K562 (cell line): ENCODE measurements around the gene UVRAG. TPM values are rescaled to one million over a fixed set of nuclear protein-coding genes. Genes with fewer than 3 reads are reported as not detected.
A peak's percentile ranks its signal among the peaks of the same experiment; 100 is the strongest.

Experiments
- ATAC-seq: fragments of 200-7000 bp; cut with Tn5 transposase; 3 replicates; pipeline ENCODE4 v1.9.1; 2020; ENCODE audit warnings: moderate library complexity
- BruUV-seq: library from RNA; stranded (reverse); fragments of 400-500 nt; replicated peaks from 2 replicates; lab custom pipeline; 2021; lab: Mats Ljungman, UMichigan
- CTCF ChIA-PET: fragments of 300-600 bp; formaldehyde crosslinking; extraction: SDS; loops from one replicate; lab custom pipeline; 2021; ENCODE audit warnings: low intra/inter-chr PET ratio; lab: Yijun Ruan, JAX
- POLR2A ChIA-PET: fragments of 300-600, 350-650 bp; sonication (Branson Sonifier 250); formaldehyde crosslinking; extraction: SDS; loops from one replicate; lab custom pipeline; 2021; ENCODE audit warnings: antibody characterized with exemption, inconsistent platforms; lab: Yijun Ruan, JAX
- DNase-seq, 4 experiments: peaks; one replicate each; pipeline versions ENCODE4 v3.0.0 to v3.0.0-alpha.2; 2011 to 2018; ENCODE audit warnings: low spot score in 3 of 4, mixed read lengths in 3 of 4; ENCODE audit errors: extremely low read depth in 1 of 4
- FAIRE-seq: peaks from 2 replicates; lab custom pipeline; 2011; peaks lifted over from hg19 to GRCh38; lab: Jason Lieb, UNC
- H2AFZ ChIP-seq: 2 replicates; pipeline ENCODE4 v1.6.0; 2011; ENCODE audit warnings: low read depth, low read length, control low read depth, inconsistent platforms
- H3K27ac ChIP-seq: fragments of 200-600 bp; 3 replicates; pipeline ENCODE4 v1.8.0; 2011; ENCODE audit warnings: low read depth, mild to moderate bottlenecking, control low read depth, inconsistent platforms, low read length, moderate library complexity, mixed read lengths; ENCODE audit errors: extremely low read depth
- H3K27me3 ChIP-seq, 2 experiments: fragments of 300-600 bp in 1 of 2; 2 replicates in 1 of 2; 3 replicates in 1 of 2; pipeline versions ENCODE4 v1.6.0 to v1.8.0; 2011; ENCODE audit warnings: inconsistent platforms in 2 of 2, low read length in 2 of 2, mild to moderate bottlenecking in 1 of 2, mixed read lengths in 1 of 2, moderate library complexity in 1 of 2; ENCODE audit not compliant: control insufficient read depth in 2 of 2, insufficient read depth in 2 of 2
- H3K36me3 ChIP-seq: fragments of 300-600 bp; 3 replicates; pipeline ENCODE4 v1.8.0; 2011; ENCODE audit warnings: mild to moderate bottlenecking, low read length, inconsistent platforms; ENCODE audit not compliant: control insufficient read depth, insufficient read depth
- H3K4me1 ChIP-seq, 2 experiments: fragments of 200-600 bp in 1 of 2; replicated peaks in 1 of 2; 2 replicates in 1 of 2; 3 replicates in 1 of 2; pipeline versions ENCODE4 v1.5.1 to v1.8.0; 2011; ENCODE audit warnings: inconsistent platforms in 2 of 2, low read length in 2 of 2, mild to moderate bottlenecking in 1 of 2, mixed read lengths in 1 of 2, moderate library complexity in 1 of 2; ENCODE audit not compliant: control insufficient read depth in 2 of 2, insufficient read depth in 2 of 2
- H3K4me2 ChIP-seq: 2 replicates; pipeline ENCODE4 v1.6.1; 2011; ENCODE audit warnings: low read length, control low read depth, inconsistent platforms, mixed read lengths; ENCODE audit not compliant: insufficient read depth
- H3K4me3 ChIP-seq: fragments of 200-600 bp; sonication (generic), shearing (Covaris generic); 2 replicates; pipeline ENCODE4 v1.5.1; 2016; ENCODE audit warnings: control low read depth, inconsistent platforms
- H3K79me2 ChIP-seq: fragments of 200-600 bp; 3 replicates; pipeline ENCODE4 v1.8.0; 2011; ENCODE audit warnings: low read length, inconsistent platforms; ENCODE audit not compliant: control insufficient read depth, insufficient read depth
- H3K9ac ChIP-seq, 2 experiments: 2 replicates each; pipeline versions ENCODE4 v1.6.0 to v1.6.1; 2011; ENCODE audit warnings: low read depth in 2 of 2, low read length in 2 of 2, control low read depth in 1 of 2, inconsistent platforms in 1 of 2, mild to moderate bottlenecking in 1 of 2, mixed read lengths in 1 of 2; ENCODE audit not compliant: insufficient read depth in 1 of 2
- H3K9me1 ChIP-seq: one replicate; pipeline ENCODE4 v1.6.0; 2011; ENCODE audit warnings: inconsistent platforms, mild to moderate bottlenecking, low read length, moderate library complexity; ENCODE audit not compliant: control insufficient read depth, insufficient read depth
- H3K9me3 ChIP-seq: replicated peaks from 2 replicates; pipeline ENCODE4 v1.5.1; 2011; ENCODE audit warnings: low read depth, low read length, inconsistent platforms; ENCODE audit not compliant: control insufficient read depth, insufficient read depth
- H4K20me1 ChIP-seq: replicated peaks from 2 replicates; pipeline ENCODE4 v1.6.1; 2011; ENCODE audit warnings: low read length, inconsistent platforms, mixed read lengths; ENCODE audit not compliant: control insufficient read depth, insufficient read depth
- ARNT ChIP-seq, 2 experiments: fragments of 450-650 bp; IDR thresholded peaks; 2 replicates each; pipeline ENCODE4 v1.6.1; 2016; ENCODE audit warnings: mild to moderate bottlenecking in 1 of 2
- CTCF ChIP-seq, 3 experiments: IDR thresholded peaks in 2 of 3; conservative IDR thresholded peaks in 1 of 3; 2 replicates each; pipeline ENCODE4 v1.5.1; 2011 to 2012; ENCODE audit warnings: low read length in 3 of 3, mild to moderate bottlenecking in 3 of 3, control low read depth in 2 of 3, improper control_type of control experiment in 1 of 3, inconsistent platforms in 1 of 3, low read depth in 1 of 3, mixed read lengths in 1 of 3, moderate library complexity in 1 of 3; ENCODE audit not compliant: insufficient read depth in 2 of 3
- DACH1 ChIP-seq: fragments of 450-650 bp; IDR thresholded peaks from 2 replicates; pipeline ENCODE4 v1.6.1; 2018; ENCODE audit not compliant: partially characterized antibody
- RAD21 ChIP-seq, 2 experiments: fragments of 250-450 bp in 1 of 2; fragments of 450-650 bp in 1 of 2; sonication (Bioruptor Pico) in 1 of 2; formaldehyde crosslinking in 1 of 2; IDR thresholded peaks in 1 of 2; conservative IDR thresholded peaks in 1 of 2; 2 replicates each; pipeline versions ENCODE4 v1.4.0 to v1.8.0; 2020 to 2022; ENCODE audit warnings: mild to moderate bottlenecking in 2 of 2, moderate library complexity in 1 of 2
- ZBTB17 ChIP-seq: fragments of 450-650 bp; formaldehyde crosslinking; IDR thresholded peaks from 2 replicates; pipeline ENCODE4 v1.4.0; 2020; ENCODE audit warnings: mild to moderate bottlenecking
- ZNF507 ChIP-seq: conservative IDR thresholded peaks from 2 replicates; pipeline ENCODE4 v1.6.1; 2017; ENCODE audit warnings: missing genetic modification characterization, missing compliant biosample characterization
- WGBS: fragments of 100-300 bp; shearing (Covaris generic); methylation state at CpG from one replicate; pipeline ENCODE4 v1.1.6; 2016; ENCODE audit warnings: low coverage, mixed read lengths; ENCODE audit not compliant: insufficient coverage; ENCODE audit errors: missing lambda C conversion rate; 5-methylcytosine and 5-hydroxymethylcytosine counted together
- in situ Hi-C: fragments of 300-500 bp; cut with MboI; formaldehyde crosslinking; loops from 4 replicates; pipeline ENCODE4 v1.15.0; 2018; ENCODE audit warnings: inconsistent platforms, mixed read lengths
- intact Hi-C: fragments of 100-400 bp; cut with micrococcal nuclease; formaldehyde crosslinking; loops from 2 replicates; pipeline ENCODE4 v1.14.2; 2022
- polyA plus RNA-seq, 8 experiments: library from polyadenylated mRNA; depleted of rRNA in 4 of 8; stranded (reverse) in 5 of 8; unstranded in 3 of 8; fragments of >200 nt; fragmentation: Nextera tagmentation in 2 of 8; fragmentation: Illumina TruSeq in 1 of 8; extraction: Ambion mirVana in 2 of 8; extraction: Trizol in 1 of 8; gene quantifications; 2 replicates each; pipeline versions ENCODE4 v1.2.1 to v1.2.3, GENCODE V29; 2011 to 2014; ENCODE audit warnings: inconsistent platforms in 1 of 8, missing spikeins in 1 of 8
- total RNA-seq, 7 experiments: library from RNA; depleted of rRNA in 6 of 7; stranded (reverse); fragments of >200 nt in 6 of 7; fragmentation: Illumina TruSeq in 2 of 7; extraction: Trizol in 2 of 7; gene quantifications; 2 replicates each; pipeline versions ENCODE4 v1.2.1 to v1.2.3, GENCODE V29; 2011 to 2021; ENCODE audit warnings: low replicate concordance in 1 of 7
- TF ChIP-seq, protein P1 (sequence below): IDR thresholded peaks from 2 replicates; pipeline ENCODE4 v1.6.1; 2011; ENCODE audit warnings: borderline replicate concordance, low read depth, mild to moderate bottlenecking, moderate library complexity, low read length; ENCODE audit not compliant: insufficient read depth, poor library complexity, severe bottlenecking
- TF ChIP-seq, protein P2 (sequence below): fragments of 250-450 bp; sonication (Bioruptor Pico); IDR thresholded peaks from 2 replicates; pipeline ENCODE4 v1.5.0; 2021
- TF ChIP-seq, protein P3 (sequence below): fragments of 250-450 bp; sonication (Bioruptor Pico); IDR thresholded peaks from 2 replicates; pipeline ENCODE4 v1.8.0; 2021; ENCODE audit warnings: mild to moderate bottlenecking, moderate library complexity

The UVRAG gene
- total and polyA plus RNA-seq, 9 of the 15 experiments (the other 6 are each of a cell fraction or from before 2014, with no cell fraction given), result 3.1 to 17.8 (median 12.4) TPM

DNA sequence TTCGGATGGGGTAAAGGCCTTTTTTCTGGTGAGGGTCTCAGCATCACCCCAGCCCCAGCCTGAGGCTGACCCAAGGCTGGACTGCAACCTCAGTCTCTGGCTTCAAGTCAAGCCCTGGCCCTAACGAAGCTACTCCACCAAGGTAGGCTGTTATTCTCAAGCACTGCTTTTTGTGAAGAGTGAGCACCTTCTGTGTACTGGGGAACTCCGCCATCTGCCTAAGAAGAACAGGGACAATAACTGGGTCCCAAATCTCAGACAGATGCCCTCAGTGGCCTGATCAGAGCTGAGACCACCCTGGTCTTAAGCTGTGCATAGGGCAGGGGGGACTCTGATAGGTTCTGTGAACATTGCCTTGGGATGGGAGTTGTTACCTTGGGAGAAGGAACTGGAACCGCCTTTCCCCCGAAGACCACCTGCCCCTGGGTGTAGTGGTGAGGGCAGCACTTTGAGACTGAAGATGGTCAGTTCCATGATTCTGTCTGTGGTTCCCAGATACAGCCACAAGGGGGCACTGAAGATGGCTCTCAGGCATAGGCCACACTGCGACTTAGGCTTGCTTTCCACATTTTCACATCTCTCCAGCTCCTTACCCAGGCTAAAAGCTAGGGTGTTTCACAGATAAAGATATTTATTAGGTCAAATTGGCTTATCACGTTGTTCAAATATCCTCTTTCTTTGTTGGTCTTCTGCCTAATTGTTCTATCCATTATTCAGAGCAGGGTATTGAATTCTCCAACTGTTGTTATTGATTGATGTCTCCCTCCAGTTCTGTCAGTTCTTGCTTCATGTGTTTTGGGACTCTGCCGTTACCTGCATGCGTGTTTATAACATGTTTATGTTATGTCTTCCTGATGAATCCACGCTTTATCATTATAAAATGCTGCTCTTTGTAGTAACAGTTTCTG, 11.8 kb upstream of the UVRAG start:
- DNase-seq (peak; percentile 77 to 82 (median 80)), FAIRE-seq (peak; percentile 97), ATAC-seq (peak; percentile 96)
- in situ Hi-C loops, result no loop called here
- H3K36me3 ChIP-seq, result no peaks in the 10 kb centered on the region
- H2AFZ ChIP-seq, result peak overlapping the region; percentile 50
- H3K79me2 ChIP-seq, result no peaks in the 10 kb centered on the region
- H3K27me3 ChIP-seq, result no peaks in the 10 kb centered on the region
- WGBS, result 12% methylated on average over 10 of the region's 10 CpGs
- intact Hi-C loops, result loop anchor here (1.0 to 5.0 kb wide), 4 partner anchors 64 to 514 kb away; no protein-coding TSS in a partner anchor
- H3K9me3 ChIP-seq, result no peaks in the 10 kb centered on the region
- no TSS peak for BruUV-seq
- ChIA-PET POLR2A (interaction anchor here (0.6 to 2.0 kb wide), 3 partner anchors 10 to 525 kb away, joined by 3 to 11 read pairs (median 4); no protein-coding TSS in a partner anchor), CTCF (interaction anchor here (1.5 to 5.3 kb wide), 2 partner anchors 64 to 349 kb away, joined by 8 to 61 read pairs; no protein-coding TSS in a partner anchor)
- no peak overlapping the region for H3K4me3 ChIP-seq
- no peaks in the 10 kb centered on the region for H3K9me1 ChIP-seq
- H3K27ac ChIP-seq, result no peak overlapping the region
- H3K9ac ChIP-seq, result no peak overlapping the region
- H3K4me2 ChIP-seq, result no peak overlapping the region
- H3K4me1 ChIP-seq, result 0 out of 5 replicates have a peak, but pooled peaks cover 0 to 3% of the 10 kb centered on the region in 2 experiments
- no peaks in the 10 kb centered on the region for H4K20me1 ChIP-seq
- TF ChIP-seq, protein P1, sequence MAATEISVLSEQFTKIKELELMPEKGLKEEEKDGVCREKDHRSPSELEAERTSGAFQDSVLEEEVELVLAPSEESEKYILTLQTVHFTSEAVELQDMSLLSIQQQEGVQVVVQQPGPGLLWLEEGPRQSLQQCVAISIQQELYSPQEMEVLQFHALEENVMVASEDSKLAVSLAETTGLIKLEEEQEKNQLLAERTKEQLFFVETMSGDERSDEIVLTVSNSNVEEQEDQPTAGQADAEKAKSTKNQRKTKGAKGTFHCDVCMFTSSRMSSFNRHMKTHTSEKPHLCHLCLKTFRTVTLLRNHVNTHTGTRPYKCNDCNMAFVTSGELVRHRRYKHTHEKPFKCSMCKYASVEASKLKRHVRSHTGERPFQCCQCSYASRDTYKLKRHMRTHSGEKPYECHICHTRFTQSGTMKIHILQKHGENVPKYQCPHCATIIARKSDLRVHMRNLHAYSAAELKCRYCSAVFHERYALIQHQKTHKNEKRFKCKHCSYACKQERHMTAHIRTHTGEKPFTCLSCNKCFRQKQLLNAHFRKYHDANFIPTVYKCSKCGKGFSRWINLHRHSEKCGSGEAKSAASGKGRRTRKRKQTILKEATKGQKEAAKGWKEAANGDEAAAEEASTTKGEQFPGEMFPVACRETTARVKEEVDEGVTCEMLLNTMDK, result peak; percentile 27
- 0 out of 4 replicates have a peak, but pooled peaks of 1 of the 2 experiments have one; percentile 48 for TF ChIP-seq ARNT (IDR thresholded peaks at IDR 0.05)
- TF ChIP-seq ZBTB17 (CRISPR knock-in tag), result no peak
- TF ChIP-seq, protein P2, sequence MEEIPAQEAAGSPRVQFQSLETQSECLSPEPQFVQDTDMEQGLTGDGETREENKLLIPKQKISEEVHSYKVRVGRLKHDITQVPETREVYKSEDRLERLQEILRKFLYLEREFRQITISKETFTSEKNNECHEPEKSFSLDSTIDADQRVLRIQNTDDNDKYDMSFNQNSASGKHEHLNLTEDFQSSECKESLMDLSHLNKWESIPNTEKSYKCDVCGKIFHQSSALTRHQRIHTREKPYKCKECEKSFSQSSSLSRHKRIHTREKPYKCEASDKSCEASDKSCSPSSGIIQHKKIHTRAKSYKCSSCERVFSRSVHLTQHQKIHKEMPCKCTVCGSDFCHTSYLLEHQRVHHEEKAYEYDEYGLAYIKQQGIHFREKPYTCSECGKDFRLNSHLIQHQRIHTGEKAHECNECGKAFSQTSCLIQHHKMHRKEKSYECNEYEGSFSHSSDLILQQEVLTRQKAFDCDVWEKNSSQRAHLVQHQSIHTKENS (CRISPR knock-in tag), result no peak
- TF ChIP-seq ZNF507 (tag), result no peak
- peak; percentile 88 to 93 (median 88) for TF ChIP-seq CTCF (IDR thresholded peaks at IDR 0.05 in 2 of 3, conservative IDR thresholded peaks at IDR 0.05 in 1 of 3; ENCODE audit: insufficient read depth in 2 of 3, low read depth in 1 of 3, low read length in 3 of 3)
- no peak for TF ChIP-seq DACH1
- peak; percentile 84 to 91 for TF ChIP-seq RAD21 (CRISPR knock-in tag; conservative IDR thresholded peaks at IDR 0.05 in 1 of 2, IDR thresholded peaks at IDR 0.05 in 1 of 2)
- TF ChIP-seq, protein P3, sequence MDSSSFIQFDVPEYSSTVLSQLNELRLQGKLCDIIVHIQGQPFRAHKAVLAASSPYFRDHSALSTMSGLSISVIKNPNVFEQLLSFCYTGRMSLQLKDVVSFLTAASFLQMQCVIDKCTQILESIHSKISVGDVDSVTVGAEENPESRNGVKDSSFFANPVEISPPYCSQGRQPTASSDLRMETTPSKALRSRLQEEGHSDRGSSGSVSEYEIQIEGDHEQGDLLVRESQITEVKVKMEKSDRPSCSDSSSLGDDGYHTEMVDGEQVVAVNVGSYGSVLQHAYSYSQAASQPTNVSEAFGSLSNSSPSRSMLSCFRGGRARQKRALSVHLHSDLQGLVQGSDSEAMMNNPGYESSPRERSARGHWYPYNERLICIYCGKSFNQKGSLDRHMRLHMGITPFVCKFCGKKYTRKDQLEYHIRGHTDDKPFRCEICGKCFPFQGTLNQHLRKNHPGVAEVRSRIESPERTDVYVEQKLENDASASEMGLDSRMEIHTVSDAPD, result no peak
